ENCODE measurements around the gene C12orf42.
"Not testable (repeated sequence)": the region's sequence is repeated elsewhere in the genome, so short reads cannot be mapped to it uniquely, and the experiment has no call there.

Gene C12orf42

DNA sequence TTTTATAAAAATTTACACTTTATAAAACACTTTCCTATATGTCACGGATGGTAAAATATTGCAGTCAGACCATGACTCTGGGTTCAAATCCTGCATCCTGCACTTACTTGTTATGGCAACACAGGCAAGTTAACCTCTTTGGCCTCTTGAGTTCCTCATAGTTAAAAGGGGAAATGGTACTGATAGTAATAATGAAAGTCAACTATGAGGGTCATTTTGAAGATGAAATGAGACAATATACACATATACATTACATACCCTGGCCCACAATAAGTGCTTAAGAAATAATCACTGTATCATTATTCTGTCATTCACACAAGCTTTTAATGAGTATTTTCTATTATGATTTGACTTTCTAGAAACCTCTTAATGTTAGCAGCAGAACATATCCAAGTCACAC, 64.4 kb downstream of the C12orf42 start:
- Histone ChIP-seq H3K36me3 (ENCODE audit: control insufficient read depth in 5 of 5, insufficient read depth in 5 of 5, low read length in 5 of 5) (no peaks in the 10 kb centered on the region), H3K9me3 (ENCODE audit: control insufficient read depth in 5 of 5, low read length in 5 of 5) (peaks cover 0 to 14% (median 6%) of the 10 kb centered on the region in 5 donors), H3K4me3 (ENCODE audit: low read depth in 1 of 5, low read length in 5 of 5) (no peak overlapping the region)

DNA sequence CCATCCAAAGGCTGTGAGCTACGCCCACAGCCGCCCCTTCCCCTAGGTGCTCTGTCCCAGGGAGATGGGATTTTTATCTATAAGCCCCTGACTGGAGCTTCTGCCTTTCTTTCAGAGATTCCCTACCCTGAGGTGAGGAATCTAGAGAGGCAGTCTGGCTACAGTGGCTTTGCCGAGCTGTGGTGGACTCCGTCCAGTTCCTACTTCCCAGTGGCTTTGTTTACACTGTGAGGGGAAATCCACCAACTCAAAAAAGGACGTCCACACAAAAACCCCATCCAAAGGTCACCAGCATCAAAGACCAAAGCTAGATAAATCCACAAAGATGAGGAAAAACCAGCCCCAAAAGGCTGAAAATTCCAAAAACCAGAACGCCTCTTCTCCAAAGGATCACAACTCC, 70.1 kb downstream of the C12orf42 start:
- H3K9me3 ChIP-seq (ENCODE audit: control insufficient read depth in 5 of 5, low read length in 5 of 5); H3K4me3 ChIP-seq (ENCODE audit: low read depth in 1 of 5, low read length in 5 of 5); H3K27ac ChIP-seq (ENCODE audit: low read depth, low read length); H3K9ac ChIP-seq (ENCODE audit: low read length in 5 of 5); H3K4me1 ChIP-seq (ENCODE audit: control insufficient read depth in 5 of 5, insufficient read depth in 5 of 5, low read length in 5 of 5); H3K36me3 ChIP-seq (ENCODE audit: control insufficient read depth in 5 of 5, insufficient read depth in 5 of 5, low read length in 5 of 5); H3K27me3 ChIP-seq (ENCODE audit: control insufficient read depth in 5 of 5, insufficient read depth in 4 of 5, low read length in 5 of 5): not testable (repeated sequence)

More for the DNA sequence above, 64.4 kb downstream of the C12orf42 start:
- no peaks in the 10 kb centered on the region for H3K27me3 ChIP-seq (ENCODE audit: control insufficient read depth in 5 of 5, insufficient read depth in 4 of 5, low read length in 5 of 5)
- no peak overlapping the region for H3K9ac ChIP-seq (ENCODE audit: low read length in 5 of 5)
- H3K4me1 ChIP-seq (ENCODE audit: control insufficient read depth in 5 of 5, insufficient read depth in 5 of 5, low read length in 5 of 5): no peaks in the 10 kb centered on the region
- no peak overlapping the region for H3K27ac ChIP-seq (ENCODE audit: low read depth, low read length)

GRCh38 chr12:103424849-103425586, 70.8 kb downstream of the C12orf42 start:
- H3K27ac ChIP-seq (ENCODE audit: low read depth, low read length); H3K9ac ChIP-seq (ENCODE audit: low read length in 5 of 5); H3K4me1 ChIP-seq (ENCODE audit: control insufficient read depth in 5 of 5, insufficient read depth in 5 of 5, low read length in 5 of 5); H3K9me3 ChIP-seq (ENCODE audit: control insufficient read depth in 5 of 5, low read length in 5 of 5); H3K4me3 ChIP-seq (ENCODE audit: low read depth in 1 of 5, low read length in 5 of 5); H3K36me3 ChIP-seq (ENCODE audit: control insufficient read depth in 5 of 5, insufficient read depth in 5 of 5, low read length in 5 of 5); H3K27me3 ChIP-seq (ENCODE audit: control insufficient read depth in 5 of 5, insufficient read depth in 4 of 5, low read length in 5 of 5): not testable (repeated sequence)

DNA sequence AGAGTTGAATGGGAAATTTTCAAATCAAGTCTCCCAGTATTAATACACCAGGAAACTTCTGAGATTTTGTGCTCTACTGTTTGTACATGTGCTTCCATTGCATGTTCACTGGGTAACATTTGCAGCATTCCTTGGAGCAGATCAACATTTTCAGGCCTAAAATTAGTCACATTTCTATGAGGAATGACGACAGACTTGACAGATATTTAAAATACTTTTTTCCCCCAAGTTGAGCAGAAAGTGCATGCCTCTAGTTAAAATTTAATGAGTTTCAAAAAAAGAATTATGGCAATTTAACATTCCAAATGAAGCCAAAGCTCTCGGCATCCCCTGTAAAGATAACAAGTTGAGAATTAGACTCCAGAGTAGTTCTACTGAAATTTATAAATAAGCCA, 72.3 kb downstream of the C12orf42 start:
- Histone ChIP-seq H3K9ac (ENCODE audit: low read length in 5 of 5) (no peak overlapping the region), H3K27me3 (ENCODE audit: control insufficient read depth in 5 of 5, insufficient read depth in 4 of 5, low read length in 5 of 5) (no peaks in the 10 kb centered on the region), H3K4me1 (ENCODE audit: control insufficient read depth in 5 of 5, insufficient read depth in 5 of 5, low read length in 5 of 5) (no peaks in the 10 kb centered on the region), H3K27ac (ENCODE audit: low read depth, low read length) (no peak overlapping the region), H3K4me3 (ENCODE audit: low read depth in 1 of 5, low read length in 5 of 5) (no peak overlapping the region), H3K36me3 (ENCODE audit: control insufficient read depth in 5 of 5, insufficient read depth in 5 of 5, low read length in 5 of 5) (no peaks in the 10 kb centered on the region), H3K9me3 (ENCODE audit: control insufficient read depth in 5 of 5, low read length in 5 of 5) (no peaks in the 10 kb centered on the region)

DNA sequence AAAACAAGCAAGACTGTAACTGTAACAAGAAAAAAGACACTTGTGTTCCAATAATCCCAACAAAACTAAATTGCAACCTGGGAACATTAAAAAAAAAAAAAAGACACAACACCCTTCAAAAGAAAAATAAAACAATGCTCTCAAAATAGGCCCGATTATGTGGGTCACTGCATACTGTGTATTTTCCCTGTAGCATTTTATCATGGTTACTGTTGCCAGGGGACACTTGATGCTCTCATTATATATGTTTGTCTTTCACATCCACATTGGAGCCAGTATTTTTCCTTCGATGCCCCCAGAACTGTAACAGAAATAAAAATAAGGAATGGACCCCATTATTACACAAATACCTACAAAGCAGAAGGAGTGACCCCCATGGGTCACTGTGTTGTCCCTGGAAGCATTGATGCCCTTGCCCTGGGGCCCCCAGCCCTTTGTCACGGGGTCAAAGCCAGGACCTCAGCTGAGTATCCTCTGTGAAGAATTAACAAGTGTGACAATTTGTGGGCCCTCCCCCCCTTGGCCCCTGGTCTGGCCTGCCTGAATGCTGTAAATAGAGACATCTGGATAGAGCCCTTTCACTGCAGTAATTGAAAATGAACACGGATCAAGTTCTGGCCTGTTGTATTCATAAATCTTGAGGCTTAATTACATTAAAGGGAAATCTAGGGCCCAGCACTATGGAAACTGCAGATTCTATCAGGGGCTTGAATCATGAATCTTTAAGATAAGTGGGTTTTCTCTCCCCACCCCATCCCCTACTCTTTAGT, 72.8 kb downstream of the C12orf42 start:
- no peak overlapping the region for H3K4me3 ChIP-seq (ENCODE audit: low read depth in 1 of 5, low read length in 5 of 5)
- no peaks in the 10 kb centered on the region for H3K27me3 ChIP-seq (ENCODE audit: control insufficient read depth in 5 of 5, insufficient read depth in 4 of 5, low read length in 5 of 5)
- H3K4me1 ChIP-seq (ENCODE audit: control insufficient read depth in 5 of 5, insufficient read depth in 5 of 5, low read length in 5 of 5): no peaks in the 10 kb centered on the region
- no peaks in the 10 kb centered on the region for H3K9me3 ChIP-seq (ENCODE audit: control insufficient read depth in 5 of 5, low read length in 5 of 5)
- no peak overlapping the region for H3K9ac ChIP-seq (ENCODE audit: low read length in 5 of 5)
- no peaks in the 10 kb centered on the region for H3K36me3 ChIP-seq (ENCODE audit: control insufficient read depth in 5 of 5, insufficient read depth in 5 of 5, low read length in 5 of 5)
- H3K27ac ChIP-seq (ENCODE audit: low read depth, low read length): no peak overlapping the region

DNA sequence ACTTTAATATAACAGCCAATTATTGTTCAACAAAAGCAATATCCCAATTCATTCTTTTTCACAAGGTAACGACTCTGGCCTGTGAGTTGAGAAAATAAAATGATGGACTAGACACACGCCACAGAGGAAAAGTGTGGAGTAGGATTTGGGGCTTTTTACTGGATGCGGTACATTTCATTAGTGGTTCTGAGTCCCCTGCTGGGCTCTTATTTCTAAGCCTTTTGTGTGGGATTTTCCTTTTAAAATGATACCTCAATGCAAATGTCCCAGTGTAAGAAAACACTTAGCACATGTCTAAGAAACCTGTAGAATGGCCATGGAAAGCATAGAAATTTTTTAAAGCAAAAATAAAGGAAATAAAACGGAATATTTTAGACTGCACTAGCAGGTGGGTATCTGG, 73.4 kb downstream of the C12orf42 start:
- Histone ChIP-seq H3K27ac (ENCODE audit: low read depth, low read length) (no peak overlapping the region), H3K27me3 (ENCODE audit: control insufficient read depth in 5 of 5, insufficient read depth in 4 of 5, low read length in 5 of 5) (no peaks in the 10 kb centered on the region), H3K36me3 (ENCODE audit: control insufficient read depth in 5 of 5, insufficient read depth in 5 of 5, low read length in 5 of 5) (no peaks in the 10 kb centered on the region)

GRCh38 chr12:103421402-103421801, 74.4 kb downstream of the C12orf42 start:
- Histone ChIP-seq H3K4me3 (ENCODE audit: low read depth in 1 of 5, low read length in 5 of 5) (no peak overlapping the region), H3K4me1 (ENCODE audit: control insufficient read depth in 5 of 5, insufficient read depth in 5 of 5, low read length in 5 of 5) (no peaks in the 10 kb centered on the region), H3K27me3 (ENCODE audit: control insufficient read depth in 5 of 5, insufficient read depth in 4 of 5, low read length in 5 of 5) (no peaks in the 10 kb centered on the region), H3K9me3 (ENCODE audit: control insufficient read depth in 5 of 5, low read length in 5 of 5) (no peaks in the 10 kb centered on the region), H3K27ac (ENCODE audit: low read depth, low read length) (no peak overlapping the region), H3K36me3 (ENCODE audit: control insufficient read depth in 5 of 5, insufficient read depth in 5 of 5, low read length in 5 of 5) (no peaks in the 10 kb centered on the region), H3K9ac (ENCODE audit: low read length in 5 of 5) (no peak overlapping the region)

More for the DNA sequence above, 73.4 kb downstream of the C12orf42 start:
- Histone ChIP-seq H3K9me3 (ENCODE audit: control insufficient read depth in 5 of 5, low read length in 5 of 5) (no peaks in the 10 kb centered on the region), H3K9ac (ENCODE audit: low read length in 5 of 5) (no peak overlapping the region), H3K4me3 (ENCODE audit: low read depth in 1 of 5, low read length in 5 of 5) (no peak overlapping the region), H3K4me1 (ENCODE audit: control insufficient read depth in 5 of 5, insufficient read depth in 5 of 5, low read length in 5 of 5) (no peaks in the 10 kb centered on the region)

- no peaks in the 10 kb centered on the region for H3K36me3 ChIP-seq (ENCODE audit: control insufficient read depth in 5 of 5, insufficient read depth in 5 of 5, low read length in 5 of 5)
- H3K4me3 ChIP-seq (ENCODE audit: low read depth in 1 of 5, low read length in 5 of 5): no peak overlapping the region
- H3K4me1 ChIP-seq (ENCODE audit: control insufficient read depth in 5 of 5, insufficient read depth in 5 of 5, low read length in 5 of 5): no peaks in the 10 kb centered on the region
- H3K9me3 ChIP-seq (ENCODE audit: control insufficient read depth in 5 of 5, low read length in 5 of 5): peaks cover 0 to 4% (median 0%) of the 10 kb centered on the region in 5 donors
- H3K9ac ChIP-seq (ENCODE audit: low read length in 5 of 5): no peak overlapping the region
- H3K27me3 ChIP-seq (ENCODE audit: control insufficient read depth in 5 of 5, insufficient read depth in 4 of 5, low read length in 5 of 5): no peaks in the 10 kb centered on the region
- H3K27ac ChIP-seq (ENCODE audit: low read depth, low read length): no peak overlapping the region
Observed at GRCh38 chr12:103415681-103416080, 80.1 kb downstream of the C12orf42 start.

DNA sequence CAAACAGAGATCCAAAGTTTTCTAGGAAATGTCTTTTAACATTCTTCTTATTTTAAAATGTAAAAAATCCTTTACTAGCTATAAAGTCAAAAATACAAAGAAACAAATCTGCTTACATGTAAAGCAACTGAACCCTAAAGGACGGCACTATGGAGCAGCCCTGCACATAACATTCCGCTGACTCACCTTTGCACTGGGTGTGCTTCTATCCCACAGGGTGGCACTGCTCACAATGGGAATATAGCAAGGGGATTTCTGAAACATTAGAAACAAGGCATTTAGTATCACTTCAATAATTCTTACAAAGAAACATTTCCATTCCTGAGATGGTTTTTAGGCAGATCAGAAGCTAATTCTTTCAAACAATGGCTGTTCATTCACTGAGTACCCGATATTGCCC, 94.3 kb downstream of the C12orf42 start:
- no peaks in the 10 kb centered on the region for H3K36me3 ChIP-seq (ENCODE audit: control insufficient read depth in 5 of 5, insufficient read depth in 5 of 5, low read length in 5 of 5)
- H3K4me3 ChIP-seq (ENCODE audit: low read depth in 1 of 5, low read length in 5 of 5): no peak overlapping the region
- H3K27me3 ChIP-seq (ENCODE audit: control insufficient read depth in 5 of 5, insufficient read depth in 4 of 5, low read length in 5 of 5): no peaks in the 10 kb centered on the region
- no peaks in the 10 kb centered on the region for H3K9me3 ChIP-seq (ENCODE audit: control insufficient read depth in 5 of 5, low read length in 5 of 5)
- no peaks in the 10 kb centered on the region for H3K4me1 ChIP-seq (ENCODE audit: control insufficient read depth in 5 of 5, insufficient read depth in 5 of 5, low read length in 5 of 5)
- H3K9ac ChIP-seq (ENCODE audit: low read length in 5 of 5): no peak overlapping the region
- no peak overlapping the region for H3K27ac ChIP-seq (ENCODE audit: low read depth, low read length)

DNA sequence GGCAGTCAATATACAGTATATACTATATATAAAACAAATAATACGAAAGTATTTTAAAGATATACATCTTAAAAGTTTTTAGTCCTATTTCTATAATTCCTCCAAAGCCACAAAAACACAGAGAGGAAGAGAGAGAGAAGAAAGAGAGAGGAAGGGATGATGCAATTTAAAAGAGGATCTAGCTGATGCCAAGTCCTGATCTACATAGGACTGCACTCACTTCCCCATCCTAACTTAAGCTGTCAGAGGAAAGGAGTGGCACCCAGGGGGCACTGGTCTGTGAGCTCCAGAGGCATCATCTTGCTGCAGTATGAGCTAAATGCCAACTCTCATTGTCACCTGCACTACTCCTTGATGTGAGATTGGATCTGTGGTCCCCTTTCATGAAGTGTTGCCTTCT, 95.8 kb downstream of the C12orf42 start:
- H3K4me1 ChIP-seq (ENCODE audit: control insufficient read depth in 5 of 5, insufficient read depth in 5 of 5, low read length in 5 of 5): no peaks in the 10 kb centered on the region
- H3K9me3 ChIP-seq (ENCODE audit: control insufficient read depth in 5 of 5, low read length in 5 of 5): no peaks in the 10 kb centered on the region
- H3K27ac ChIP-seq (ENCODE audit: low read depth, low read length): no peak overlapping the region
- no peak overlapping the region for H3K9ac ChIP-seq (ENCODE audit: low read length in 5 of 5)
- H3K36me3 ChIP-seq (ENCODE audit: control insufficient read depth in 5 of 5, insufficient read depth in 5 of 5, low read length in 5 of 5): no peaks in the 10 kb centered on the region
- no peak overlapping the region for H3K4me3 ChIP-seq (ENCODE audit: low read depth in 1 of 5, low read length in 5 of 5)
- no peaks in the 10 kb centered on the region for H3K27me3 ChIP-seq (ENCODE audit: control insufficient read depth in 5 of 5, insufficient read depth in 4 of 5, low read length in 5 of 5)
